HFF-Myc (cell line): ENCODE measurements around the gene INF2.

Source experiments
- DNase-seq: peaks from one replicate; pipeline ENCODE4 v3.0.0-alpha.2; 2011; ENCODE audit warnings: low read depth; ENCODE audit errors: extremely low read depth
- H3K4me3 ChIP-seq: replicated peaks from 2 replicates; pipeline ENCODE4 v1.5.1; 2011; ENCODE audit warnings: low read depth, mild to moderate bottlenecking, control low read depth, low read length
- CTCF ChIP-seq: IDR thresholded peaks from 2 replicates; pipeline ENCODE4 v1.5.1; 2012; ENCODE audit warnings: mild to moderate bottlenecking, low read depth, low read length, control low read depth; ENCODE audit errors: missing control alignments

INF2 gene

GRCh38 chr14:104743461-104744380, 54.3 kb downstream of the INF2 start:
- no peak for TF ChIP-seq CTCF
- H3K4me3 ChIP-seq: no peak overlapping the region
- DNase-seq: no peak

GRCh38 chr14:104744484-104744883, 55.1 kb downstream of the INF2 start:
- no peak for DNase-seq
- H3K4me3 ChIP-seq: no peak overlapping the region
- no peak for TF ChIP-seq CTCF

- no peak for DNase-seq
- no peak overlapping the region for H3K4me3 ChIP-seq
- TF ChIP-seq CTCF: no peak
Observed at GRCh38 chr14:104745431-104745830, 56.0 kb downstream of the INF2 start.

- TF ChIP-seq CTCF: no peak
- no peak for DNase-seq
- no peak overlapping the region for H3K4me3 ChIP-seq
Observed at GRCh38 chr14:104746071-104746545, 56.7 kb downstream of the INF2 start.

DNA sequence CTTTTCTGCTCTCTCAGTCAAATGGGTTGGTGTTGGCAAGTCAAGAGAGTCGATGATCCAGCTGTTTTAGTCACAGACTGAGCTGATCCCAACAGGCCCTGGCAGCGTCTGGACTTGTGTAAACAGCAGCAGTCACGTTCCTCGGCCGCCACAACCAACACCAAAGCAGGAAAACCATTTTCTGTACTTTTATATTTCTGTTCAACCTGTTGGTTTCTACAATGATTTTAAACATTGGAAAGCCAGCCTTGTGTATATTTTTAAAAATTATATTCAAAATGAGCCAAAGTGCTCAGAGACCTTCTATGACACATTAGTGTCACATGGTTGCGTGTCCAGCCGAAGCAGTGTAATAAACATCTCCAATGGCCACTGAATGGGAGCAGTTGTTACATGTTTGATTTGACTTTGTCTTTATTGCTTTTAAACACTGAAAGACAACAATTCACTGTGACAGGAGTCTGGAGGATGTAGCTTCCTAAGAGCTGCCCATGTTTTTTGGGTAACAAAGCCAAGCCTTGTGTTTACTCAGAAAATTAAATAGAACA, 57.6 kb downstream of the INF2 start:
- H3K4me3 ChIP-seq: no peak overlapping the region
- no peak for TF ChIP-seq CTCF
- no peak for DNase-seq

DNA sequence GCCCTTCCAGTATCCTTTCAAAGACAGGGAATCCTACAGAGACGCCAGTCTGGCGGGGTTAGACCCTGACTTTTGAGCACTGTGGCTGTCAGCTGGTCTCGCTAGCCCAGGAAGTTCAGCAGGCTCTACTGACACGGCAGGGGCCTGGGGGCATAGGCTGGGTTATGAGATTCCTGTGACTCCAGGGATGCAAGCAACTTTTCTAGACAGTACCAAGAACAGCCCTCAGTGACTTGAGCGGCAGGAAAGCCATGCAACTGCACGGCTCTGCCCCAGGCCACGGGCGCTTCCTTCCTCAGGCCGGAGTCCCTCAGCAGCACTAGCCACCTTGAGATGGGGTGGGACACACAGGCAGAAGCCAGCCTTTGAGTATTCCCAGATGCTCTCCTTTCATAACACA, 58.5 kb downstream of the INF2 start:
- H3K4me3 ChIP-seq: no peak overlapping the region
- no peak for DNase-seq
- TF ChIP-seq CTCF: no peak
